ENCODE results near the gene TSPAN31.

- TF ChIP-seq CTCF (IDR thresholded peaks at IDR 0.05 in 4 of 5, conservative IDR thresholded peaks at IDR 0.05 in 1 of 5) (no peak), POLR2A (IDR thresholded peaks at IDR 0.05) (no peak)
These were observed 27.8 kb downstream of the TSPAN31 start, which contains the start of gene EEF1AKMT3 for GRCh38 chr12:57772429-57773322.
